ENCODE measurements around the gene NME9.

The NME9 gene

DNA sequence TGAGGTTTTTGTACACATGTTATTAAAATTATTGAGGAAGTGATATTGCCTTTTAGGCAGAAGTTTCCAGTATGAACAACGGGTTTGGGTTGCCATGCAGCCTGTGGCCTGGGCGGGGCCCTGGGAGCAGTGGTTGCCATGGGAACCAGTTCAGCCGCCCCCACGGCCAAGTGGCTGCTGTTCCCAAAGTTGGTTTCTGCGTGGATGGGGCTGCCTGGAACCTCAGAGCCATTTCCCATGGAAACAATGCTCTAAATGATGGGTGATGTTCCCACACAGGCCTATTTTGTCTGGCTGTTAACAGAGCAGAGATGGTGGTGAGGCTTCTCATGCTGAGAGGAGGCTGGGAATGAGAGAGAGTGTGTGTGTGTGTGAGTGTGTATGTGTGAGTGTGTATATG is 38.3 kb upstream of the NME9 start:
- Histone ChIP-seq H3K9me3 (ENCODE audit: control insufficient read depth, insufficient read depth, low read depth, low read length) (no peaks in the 10 kb centered on the region), H3K27ac (ENCODE audit: extremely low read depth, low read depth, low read length) (no peak overlapping the region), H3K4me1 (ENCODE audit: control insufficient read depth, insufficient read depth, low read length) (no peaks in the 10 kb centered on the region), H3K36me3 (ENCODE audit: control insufficient read depth in 2 of 2, insufficient read depth in 1 of 2, low read length in 2 of 2) (no peaks in the 10 kb centered on the region), H3K4me3 (ENCODE audit: low read depth, low read length) (no peak overlapping the region)
- ChIA-PET CTCF (no interaction called here), POLR2A (no interaction called here)
- TF ChIP-seq, protein P1, sequence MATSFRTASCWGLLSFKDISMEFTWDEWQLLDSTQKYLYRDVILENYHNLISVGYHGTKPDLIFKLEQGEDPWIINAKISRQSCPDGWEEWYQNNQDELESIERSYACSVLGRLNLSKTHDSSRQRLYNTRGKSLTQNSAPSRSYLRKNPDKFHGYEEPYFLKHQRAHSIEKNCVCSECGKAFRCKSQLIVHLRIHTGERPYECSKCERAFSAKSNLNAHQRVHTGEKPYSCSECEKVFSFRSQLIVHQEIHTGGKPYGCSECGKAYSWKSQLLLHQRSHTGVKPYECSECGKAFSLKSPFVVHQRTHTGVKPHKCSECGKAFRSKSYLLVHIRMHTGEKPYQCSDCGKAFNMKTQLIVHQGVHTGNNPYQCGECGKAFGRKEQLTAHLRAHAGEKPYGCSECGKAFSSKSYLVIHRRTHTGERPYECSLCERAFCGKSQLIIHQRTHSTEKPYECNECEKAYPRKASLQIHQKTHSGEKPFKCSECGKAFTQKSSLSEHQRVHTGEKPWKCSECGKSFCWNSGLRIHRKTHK (tag by site-specific recombination; IDR thresholded peaks at IDR 0.05), result no peak
- TF ChIP-seq ZNF24 (tag by site-specific recombination; IDR thresholded peaks at IDR 0.05), result no peak
- no peak for TF ChIP-seq ZXDB (tag by site-specific recombination; IDR thresholded peaks at IDR 0.05)
- no peak for TF ChIP-seq HOXA7 (CRISPR knock-in tag; IDR thresholded peaks at IDR 0.05; ENCODE audit: borderline replicate concordance)
- 0 out of 2 replicates have a peak, but pooled peaks have one; percentile 20 for TF ChIP-seq ZFHX2 (tag by site-specific recombination; conservative IDR thresholded peaks at IDR 0.05)
- TF ChIP-seq ZBTB48 (tag by site-specific recombination; IDR thresholded peaks at IDR 0.05), result no peak
- no peak for TF ChIP-seq ZNF223 (tag by site-specific recombination; IDR thresholded peaks at IDR 0.05)
- TF ChIP-seq, protein P2, sequence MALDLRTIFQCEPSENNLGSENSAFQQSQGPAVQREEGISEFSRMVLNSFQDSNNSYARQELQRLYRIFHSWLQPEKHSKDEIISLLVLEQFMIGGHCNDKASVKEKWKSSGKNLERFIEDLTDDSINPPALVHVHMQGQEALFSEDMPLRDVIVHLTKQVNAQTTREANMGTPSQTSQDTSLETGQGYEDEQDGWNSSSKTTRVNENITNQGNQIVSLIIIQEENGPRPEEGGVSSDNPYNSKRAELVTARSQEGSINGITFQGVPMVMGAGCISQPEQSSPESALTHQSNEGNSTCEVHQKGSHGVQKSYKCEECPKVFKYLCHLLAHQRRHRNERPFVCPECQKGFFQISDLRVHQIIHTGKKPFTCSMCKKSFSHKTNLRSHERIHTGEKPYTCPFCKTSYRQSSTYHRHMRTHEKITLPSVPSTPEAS (tag by site-specific recombination; IDR thresholded peaks at IDR 0.05), result peak; percentile 45; the same call in 1 of the 2 replicates

DNA sequence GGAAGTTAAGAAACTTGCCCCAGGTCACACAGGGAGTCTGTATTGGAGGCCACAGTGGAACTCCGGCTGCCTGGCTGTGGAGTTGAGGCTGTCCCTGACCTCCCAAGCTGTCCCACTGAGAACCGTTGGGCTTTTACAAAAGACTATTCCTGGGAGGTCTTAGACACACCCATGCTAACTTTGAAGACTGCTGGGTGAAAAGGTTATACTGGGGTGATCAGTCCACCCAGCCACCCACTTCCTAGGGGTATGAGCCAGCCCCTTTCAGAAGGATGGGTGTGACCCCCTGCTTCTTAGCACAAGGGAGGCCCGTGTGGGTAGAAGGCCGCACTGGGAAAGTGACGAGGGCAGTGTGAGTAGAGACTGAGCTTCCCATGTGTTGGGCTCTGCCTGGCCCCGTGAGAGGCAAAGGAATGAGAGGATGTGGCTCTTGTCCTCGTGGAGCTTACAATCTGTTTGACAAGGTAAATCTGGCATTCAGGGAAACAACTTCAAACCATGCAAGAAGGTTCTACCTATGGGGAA is 37.7 kb upstream of the NME9 start:
- Histone ChIP-seq H3K9me3 (ENCODE audit: control insufficient read depth, insufficient read depth, low read depth, low read length) (no peaks in the 10 kb centered on the region), H3K36me3 (ENCODE audit: control insufficient read depth in 2 of 2, insufficient read depth in 1 of 2, low read length in 2 of 2) (no peaks in the 10 kb centered on the region), H3K27ac (ENCODE audit: extremely low read depth, low read depth, low read length) (no peak overlapping the region), H3K4me3 (ENCODE audit: low read depth, low read length) (no peak overlapping the region), H3K4me1 (ENCODE audit: control insufficient read depth, insufficient read depth, low read length) (no peaks in the 10 kb centered on the region)
- ChIA-PET POLR2A (no interaction called here), CTCF (interaction anchor here (0.6 kb wide), 1 partner anchor 421 kb away, joined by 3 read pairs; no protein-coding TSS in a partner anchor)
- TF ChIP-seq ZNF132 (tag by site-specific recombination; IDR thresholded peaks at IDR 0.05; ENCODE audit: borderline replicate concordance) (no peak), SP2 (tag by site-specific recombination; IDR thresholded peaks at IDR 0.05) (no peak), OVOL3 (tag by site-specific recombination; IDR thresholded peaks at IDR 0.05) (no peak), ZFP69B (tag by site-specific recombination; IDR thresholded peaks at IDR 0.05) (no peak), GLIS1 (tag by site-specific recombination; IDR thresholded peaks at IDR 0.05) (no peak), SP3 (tag by site-specific recombination; IDR thresholded peaks at IDR 0.05) (no peak), ZNF585B (tag by site-specific recombination; IDR thresholded peaks at IDR 0.05) (no peak), KLF1 (tag by site-specific recombination; IDR thresholded peaks at IDR 0.05) (no peak), MZF1 (tag by site-specific recombination; IDR thresholded peaks at IDR 0.05; ENCODE audit: borderline replicate concordance) (no peak), ZNF341 (tag by site-specific recombination; IDR thresholded peaks at IDR 0.05; ENCODE audit: low read depth) (no peak), ZNF777 (tag by site-specific recombination; IDR thresholded peaks at IDR 0.05; ENCODE audit: borderline replicate concordance) (no peak), ZNF48 (tag by site-specific recombination; IDR thresholded peaks at IDR 0.05) (no peak), ZNF114 (tag by site-specific recombination; IDR thresholded peaks at IDR 0.05) (no peak), ZBTB20 (tag by site-specific recombination; IDR thresholded peaks at IDR 0.05) (no peak), ZNF623 (tag by site-specific recombination; IDR thresholded peaks at IDR 0.05) (no peak)
- TF ChIP-seq, protein P3, sequence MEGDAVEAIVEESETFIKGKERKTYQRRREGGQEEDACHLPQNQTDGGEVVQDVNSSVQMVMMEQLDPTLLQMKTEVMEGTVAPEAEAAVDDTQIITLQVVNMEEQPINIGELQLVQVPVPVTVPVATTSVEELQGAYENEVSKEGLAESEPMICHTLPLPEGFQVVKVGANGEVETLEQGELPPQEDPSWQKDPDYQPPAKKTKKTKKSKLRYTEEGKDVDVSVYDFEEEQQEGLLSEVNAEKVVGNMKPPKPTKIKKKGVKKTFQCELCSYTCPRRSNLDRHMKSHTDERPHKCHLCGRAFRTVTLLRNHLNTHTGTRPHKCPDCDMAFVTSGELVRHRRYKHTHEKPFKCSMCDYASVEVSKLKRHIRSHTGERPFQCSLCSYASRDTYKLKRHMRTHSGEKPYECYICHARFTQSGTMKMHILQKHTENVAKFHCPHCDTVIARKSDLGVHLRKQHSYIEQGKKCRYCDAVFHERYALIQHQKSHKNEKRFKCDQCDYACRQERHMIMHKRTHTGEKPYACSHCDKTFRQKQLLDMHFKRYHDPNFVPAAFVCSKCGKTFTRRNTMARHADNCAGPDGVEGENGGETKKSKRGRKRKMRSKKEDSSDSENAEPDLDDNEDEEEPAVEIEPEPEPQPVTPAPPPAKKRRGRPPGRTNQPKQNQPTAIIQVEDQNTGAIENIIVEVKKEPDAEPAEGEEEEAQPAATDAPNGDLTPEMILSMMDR (tag by site-specific recombination; IDR thresholded peaks at IDR 0.05), result no peak
- TF ChIP-seq, protein P4, sequence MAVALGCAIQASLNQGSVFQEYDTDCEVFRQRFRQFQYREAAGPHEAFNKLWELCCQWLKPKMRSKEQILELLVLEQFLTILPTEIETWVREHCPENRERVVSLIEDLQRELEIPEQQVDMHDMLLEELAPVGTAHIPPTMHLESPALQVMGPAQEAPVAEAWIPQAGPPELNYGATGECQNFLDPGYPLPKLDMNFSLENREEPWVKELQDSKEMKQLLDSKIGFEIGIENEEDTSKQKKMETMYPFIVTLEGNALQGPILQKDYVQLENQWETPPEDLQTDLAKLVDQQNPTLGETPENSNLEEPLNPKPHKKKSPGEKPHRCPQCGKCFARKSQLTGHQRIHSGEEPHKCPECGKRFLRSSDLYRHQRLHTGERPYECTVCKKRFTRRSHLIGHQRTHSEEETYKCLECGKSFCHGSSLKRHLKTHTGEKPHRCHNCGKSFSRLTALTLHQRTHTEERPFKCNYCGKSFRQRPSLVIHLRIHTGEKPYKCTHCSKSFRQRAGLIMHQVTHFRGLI (tag by site-specific recombination; IDR thresholded peaks at IDR 0.05), result no peak
- TF ChIP-seq, protein P5, sequence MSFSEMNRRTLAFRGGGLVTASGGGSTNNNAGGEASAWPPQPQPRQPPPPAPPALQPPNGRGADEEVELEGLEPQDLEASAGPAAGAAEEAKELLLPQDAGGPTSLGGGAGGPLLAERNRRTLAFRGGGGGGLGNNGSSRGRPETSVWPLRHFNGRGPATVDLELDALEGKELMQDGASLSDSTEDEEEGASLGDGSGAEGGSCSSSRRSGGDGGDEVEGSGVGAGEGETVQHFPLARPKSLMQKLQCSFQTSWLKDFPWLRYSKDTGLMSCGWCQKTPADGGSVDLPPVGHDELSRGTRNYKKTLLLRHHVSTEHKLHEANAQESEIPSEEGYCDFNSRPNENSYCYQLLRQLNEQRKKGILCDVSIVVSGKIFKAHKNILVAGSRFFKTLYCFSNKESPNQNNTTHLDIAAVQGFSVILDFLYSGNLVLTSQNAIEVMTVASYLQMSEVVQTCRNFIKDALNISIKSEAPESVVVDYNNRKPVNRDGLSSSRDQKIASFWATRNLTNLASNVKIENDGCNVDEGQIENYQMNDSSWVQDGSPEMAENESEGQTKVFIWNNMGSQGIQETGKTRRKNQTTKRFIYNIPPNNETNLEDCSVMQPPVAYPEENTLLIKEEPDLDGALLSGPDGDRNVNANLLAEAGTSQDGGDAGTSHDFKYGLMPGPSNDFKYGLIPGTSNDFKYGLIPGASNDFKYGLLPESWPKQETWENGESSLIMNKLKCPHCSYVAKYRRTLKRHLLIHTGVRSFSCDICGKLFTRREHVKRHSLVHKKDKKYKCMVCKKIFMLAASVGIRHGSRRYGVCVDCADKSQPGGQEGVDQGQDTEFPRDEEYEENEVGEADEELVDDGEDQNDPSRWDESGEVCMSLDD (tag by site-specific recombination; IDR thresholded peaks at IDR 0.05), result no peak
